SH-SY5Y (cell line): ENCODE data around the gene PGLYRP4.

Source experiments
- GATA2 ChIP-seq: IDR thresholded peaks from 2 replicates; pipeline ENCODE4 v1.6.1; 2011; ENCODE audit warnings: mild to moderate bottlenecking, low read depth, low read length
- GATA3 ChIP-seq: IDR thresholded peaks from 2 replicates; pipeline ENCODE4 v1.6.1; 2011; ENCODE audit warnings: low read depth, mild to moderate bottlenecking, low read length, moderate library complexity

GRCh38 chr1:153397051-153397923, 48.6 kb upstream of the PGLYRP4 start:
- TF ChIP-seq GATA2 (no peak), GATA3 (no peak)
